HCT116 (cell line): ENCODE data around the gene PFDN2. TPM values are rescaled to one million over a fixed set of nuclear protein-coding genes. Genes with fewer than 3 reads are reported as not detected.

Experiments
- ATAC-seq: fragments of 200-7000 bp; cut with Tn5 transposase; 2 replicates; pipeline ENCODE4 v1.9.1; 2020; ENCODE audit warnings: mild to moderate bottlenecking, moderate library complexity
- BruUV-seq: library from RNA; stranded (reverse); fragments of 400-500 nt; replicated peaks from 2 replicates; lab custom pipeline; 2021; lab: Mats Ljungman, UMichigan
- CTCF ChIA-PET: fragments of 300-600 bp; sonication (Branson Sonifier 250); formaldehyde crosslinking; loops from one replicate; lab custom pipeline; 2021; ENCODE audit warnings: antibody characterized with exemption; lab: Charles Lee
- POLR2A ChIA-PET: fragments of 300-600, 350-600 bp; sonication (Branson Sonifier 250); formaldehyde crosslinking; loops from one replicate; lab custom pipeline; 2021; ENCODE audit warnings: antibody characterized with exemption; lab: Charles Lee
- RAD21 ChIA-PET, 2 experiments: fragments of 300-600 bp; sonication (Branson Sonifier 250); formaldehyde crosslinking; loops; one replicate each; lab custom pipeline; 2023; ENCODE audit warnings: low total read pairs in 2 of 2; ENCODE audit not compliant: uncharacterized antibody in 2 of 2, unreplicated experiment in 2 of 2, low non-redundant PET in 1 of 2; lab: Charles Lee
- DNase-seq: peaks from one replicate; pipeline ENCODE4 v3.0.0-alpha.2; 2010; ENCODE audit warnings: low read depth, low spot score
- H2AFZ ChIP-seq: fragments of 200-600 bp; shearing (Covaris generic), sonication (generic); 2 replicates; pipeline ENCODE4 v1.6.1; 2017; ENCODE audit warnings: low read depth, mixed run types, mixed read lengths, antibody characterized with exemption, low read length; ENCODE audit not compliant: poor library complexity, severe bottlenecking
- H3K27ac ChIP-seq: 2 replicates; pipeline ENCODE4 v1.5.1; 2012; ENCODE audit warnings: low read depth, low read length
- H3K27me3 ChIP-seq: fragments of 200-600 bp; sonication (generic); 2 replicates; pipeline ENCODE4 v1.6.1; 2016; ENCODE audit warnings: mixed run types, low read length, mixed read lengths; ENCODE audit not compliant: insufficient read depth
- H3K36me3 ChIP-seq, 2 experiments: fragments of 200-500 bp in 1 of 2; fragments of 200-600 bp in 1 of 2; sonication (Bioruptor generic) in 1 of 2; sonication (generic) in 1 of 2; 2 replicates each; pipeline versions ENCODE4 v1.5.1 to v1.6.1; 2014 to 2016; ENCODE audit warnings: low read length in 2 of 2, inconsistent platforms in 1 of 2, mixed read lengths in 1 of 2, mixed run types in 1 of 2; ENCODE audit not compliant: insufficient read depth in 2 of 2, control insufficient read depth in 1 of 2
- H3K4me1 ChIP-seq, 2 experiments: fragments of 200-600 bp in 1 of 2; sonication (generic) in 1 of 2; 2 replicates each; pipeline versions ENCODE4 v1.5.1 to v1.6.1; 2012 to 2017; ENCODE audit warnings: low read length in 2 of 2, inconsistent platforms in 1 of 2, mild to moderate bottlenecking in 1 of 2, mixed read lengths in 1 of 2, mixed run types in 1 of 2, moderate library complexity in 1 of 2; ENCODE audit not compliant: insufficient read depth in 2 of 2, control insufficient read depth in 1 of 2
- H3K4me2 ChIP-seq: fragments of 200-600 bp; sonication (generic); 2 replicates; pipeline ENCODE4 v1.6.1; 2017; ENCODE audit warnings: mixed run types, low read length, mixed read lengths
- H3K4me3 ChIP-seq, 2 experiments: fragments of 200-600 bp in 1 of 2; sonication (generic) in 1 of 2; replicated peaks in 1 of 2; 2 replicates each; pipeline ENCODE4 v1.5.1; 2011 to 2016; ENCODE audit warnings: low read length in 2 of 2, control low read depth in 1 of 2, low read depth in 1 of 2, mild to moderate bottlenecking in 1 of 2, mixed read lengths in 1 of 2, mixed run types in 1 of 2
- H3K79me2 ChIP-seq: fragments of 200-600 bp; sonication (generic); 2 replicates; pipeline ENCODE4 v1.6.1; 2017; ENCODE audit warnings: mild to moderate bottlenecking, mixed run types, low read length, moderate library complexity, mixed read lengths; ENCODE audit not compliant: insufficient read depth
- H3K9ac ChIP-seq: fragments of 200-600 bp; sonication (generic); 2 replicates; pipeline ENCODE4 v1.6.1; 2016; ENCODE audit warnings: low read length, mixed read lengths
- H3K9me2 ChIP-seq: fragments of 200-600 bp; sonication (generic), shearing (Covaris generic); 2 replicates; pipeline ENCODE4 v1.6.1; 2017; ENCODE audit warnings: mixed run types, mild to moderate bottlenecking, moderate library complexity; ENCODE audit not compliant: insufficient read depth
- H3K9me3 ChIP-seq, 2 experiments: fragments of 200-500 bp in 1 of 2; fragments of 200-600 bp in 1 of 2; sonication (Bioruptor generic) in 1 of 2; sonication (generic) in 1 of 2; 2 replicates each; pipeline ENCODE4 v1.6.1; 2014 to 2017; ENCODE audit warnings: low read length in 2 of 2, mixed read lengths in 2 of 2, inconsistent platforms in 1 of 2, low read depth in 1 of 2, mild to moderate bottlenecking in 1 of 2, mixed run types in 1 of 2, moderate library complexity in 1 of 2; ENCODE audit not compliant: control insufficient read depth in 1 of 2, insufficient read depth in 1 of 2
- H4K20me1 ChIP-seq: fragments of 200-600 bp; sonication (generic), shearing (Covaris generic); 2 replicates; pipeline ENCODE4 v1.6.1; 2017; ENCODE audit warnings: mixed run types, mild to moderate bottlenecking, moderate library complexity; ENCODE audit not compliant: insufficient read depth
- CBX3 ChIP-seq: IDR thresholded peaks from 2 replicates; pipeline ENCODE4 v1.6.1; 2012; ENCODE audit warnings: low read depth
- CEBPB ChIP-seq: IDR thresholded peaks from 2 replicates; pipeline ENCODE4 v1.6.1; 2012; ENCODE audit warnings: low read depth
- EGR1 ChIP-seq: IDR thresholded peaks from 2 replicates; pipeline ENCODE4 v1.6.1; 2012; ENCODE audit warnings: low read depth
- ELF1 ChIP-seq: IDR thresholded peaks from 2 replicates; pipeline ENCODE4 v1.6.1; 2012; ENCODE audit warnings: low read depth, borderline replicate concordance
- EZH2 ChIP-seq: fragments of 200-600 bp; sonication (generic); IDR thresholded peaks from 2 replicates; pipeline ENCODE4 v1.6.1; 2017; ENCODE audit warnings: antibody characterized with exemption, mixed run types
- EZH2phosphoT487 ChIP-seq: fragments of 200-600 bp; IDR thresholded peaks from 2 replicates; pipeline ENCODE4 v1.6.1; 2018; ENCODE audit warnings: antibody characterized with exemption, borderline replicate concordance
- JUND ChIP-seq: IDR thresholded peaks from 2 replicates; pipeline ENCODE4 v1.6.1; 2012
- POLR2A ChIP-seq: IDR thresholded peaks from 2 replicates; pipeline ENCODE4 v1.7.0; 2011; ENCODE audit warnings: borderline replicate concordance; ENCODE audit not compliant: insufficient read depth, insufficient read length; ENCODE audit errors: extremely low read depth
- POLR2AphosphoS5 ChIP-seq: IDR thresholded peaks from 2 replicates; pipeline ENCODE4 v1.6.1; 2011; ENCODE audit warnings: mild to moderate bottlenecking, low read depth, low read length, moderate library complexity
- RAD21 ChIP-seq: IDR thresholded peaks from 2 replicates; pipeline ENCODE4 v1.6.1; 2012; ENCODE audit warnings: low read depth, mild to moderate bottlenecking
- SRF ChIP-seq: IDR thresholded peaks from 2 replicates; pipeline ENCODE4 v1.6.1; 2012; ENCODE audit warnings: low read depth
- TCF7L2 ChIP-seq: IDR thresholded peaks from 2 replicates; pipeline ENCODE4 v1.7.0; 2011; ENCODE audit warnings: borderline replicate concordance, inconsistent platforms; ENCODE audit not compliant: insufficient read depth, insufficient read length; ENCODE audit errors: extremely low read depth
- YY1 ChIP-seq: IDR thresholded peaks from 2 replicates; pipeline ENCODE4 v1.6.1; 2011; ENCODE audit warnings: low read length, low read depth, moderate library complexity, mild to moderate bottlenecking; ENCODE audit not compliant: insufficient replicate concordance; ENCODE audit errors: extremely low read depth
- ZNF274 ChIP-seq: fragments of 200-500 bp; sonication (Bioruptor generic); IDR thresholded peaks from 2 replicates; pipeline ENCODE4 v1.6.1; 2014; ENCODE audit warnings: mild to moderate bottlenecking, low read depth, low read length, inconsistent platforms
- intact Hi-C: fragments of 100-400 bp; cut with micrococcal nuclease; formaldehyde crosslinking; loops from 2 replicates; pipeline ENCODE4 v1.10.0; 2022
- total RNA-seq: library from RNA; stranded (reverse); gene quantifications from one replicate; pipeline ENCODE4 v1.2.1, GENCODE V29; 2021; ENCODE audit not compliant: unreplicated experiment
- TF ChIP-seq, protein P1 (sequence below): IDR thresholded peaks from 2 replicates; pipeline ENCODE4 v1.6.1; 2012

Gene PFDN2
- total RNA-seq, 1 experiment from 2014 or later: 179 TPM

DNA sequence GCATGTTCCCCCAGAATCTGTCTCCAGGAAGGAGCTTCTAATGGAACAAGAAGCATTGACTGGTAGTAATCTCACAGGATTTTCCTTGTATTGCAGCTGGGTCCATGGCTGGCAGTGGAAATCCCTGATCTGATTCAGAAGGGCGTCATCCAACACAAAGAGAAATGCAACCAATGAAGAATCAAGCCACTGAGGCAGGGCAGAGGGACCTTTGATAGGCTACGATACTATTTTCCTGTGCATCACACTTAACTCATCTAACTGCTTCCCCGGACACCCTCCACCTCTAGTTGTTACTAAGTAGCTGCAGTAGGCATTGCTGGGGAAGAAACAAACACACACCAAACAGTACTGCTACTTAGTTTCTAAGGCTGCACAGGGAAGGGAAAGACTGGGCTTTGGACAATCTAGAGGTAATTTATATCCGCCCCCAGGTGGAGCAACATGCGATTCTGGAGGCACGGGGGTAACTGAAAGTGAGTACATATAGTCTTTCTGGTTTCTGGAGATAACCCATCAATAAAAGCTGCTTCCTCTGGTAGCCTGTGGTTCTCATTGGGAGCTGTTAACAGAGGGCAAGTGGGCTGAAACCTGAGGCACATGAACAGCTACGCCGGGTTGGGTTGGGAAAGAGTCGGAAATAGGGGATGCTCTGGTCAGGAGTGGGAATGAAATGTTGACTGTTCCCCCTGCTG, 40.6 kb upstream of the PFDN2 start:
- H3K79me2 ChIP-seq: peaks cover 16% of the 10 kb centered on the region; the same call in 1 of the 2 replicates
- no peaks in the 10 kb centered on the region for H3K9me3 ChIP-seq
- ATAC-seq (no peak), DNase-seq (no peak)
- ChIA-PET CTCF (no interaction called here), POLR2A (interaction anchor here (0.6 to 1.5 kb wide), 3 partner anchors 7 to 175 kb away, joined by 4 to 6 read pairs (median 4); partner anchors contain the start of genes DEDD and PPOX), RAD21 (no interaction called here)
- no peak overlapping the region for H2AFZ ChIP-seq
- peak overlapping the region; percentile 53 for H3K27ac ChIP-seq
- H3K4me2 ChIP-seq: peak overlapping the region; percentile 90
- no peaks in the 10 kb centered on the region for H4K20me1 ChIP-seq
- peak overlapping the region; percentile 97 for H3K9ac ChIP-seq
- H3K4me3 ChIP-seq: peak overlapping the region; percentile 77 to 91
- H3K9me2 ChIP-seq: no peaks in the 10 kb centered on the region
- H3K36me3 ChIP-seq: peaks cover 0 to 16% of the 10 kb centered on the region in 2 experiments; a peak in 1 of 4 replicates
- TF ChIP-seq RAD21: no peak
- TF ChIP-seq POLR2AphosphoS5: no peak
- TF ChIP-seq YY1: no peak
- no peak for TF ChIP-seq ZNF274
- TF ChIP-seq TCF7L2: no peak
- no peak for TF ChIP-seq EZH2
- TF ChIP-seq EZH2phosphoT487: no peak
- TF ChIP-seq JUND: no peak
- TF ChIP-seq POLR2A: no peak
- no peak for TF ChIP-seq EGR1
- TF ChIP-seq CEBPB: no peak
- TF ChIP-seq CBX3: no peak
- TF ChIP-seq ELF1: no peak
- no peak for TF ChIP-seq SRF
- TF ChIP-seq, protein P1, sequence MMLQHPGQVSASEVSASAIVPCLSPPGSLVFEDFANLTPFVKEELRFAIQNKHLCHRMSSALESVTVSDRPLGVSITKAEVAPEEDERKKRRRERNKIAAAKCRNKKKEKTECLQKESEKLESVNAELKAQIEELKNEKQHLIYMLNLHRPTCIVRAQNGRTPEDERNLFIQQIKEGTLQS: no peak
- BruUV-seq: no TSS peak
- no peaks in the 10 kb centered on the region for H3K27me3 ChIP-seq
- peaks cover 8 to 26% of the 10 kb centered on the region in 2 experiments; a peak in 2 of 4 replicates for H3K4me1 ChIP-seq
- intact Hi-C loops: no loop called here
